K562 (cell line): Measurements from ENCODE around the gene MARK4. TPM values are rescaled to one million over a fixed set of nuclear protein-coding genes. Genes with fewer than 3 reads are reported as not detected.

Source experiments
- ATAC-seq: fragments of 200-7000 bp; cut with Tn5 transposase; 3 replicates; pipeline ENCODE4 v1.9.1; 2020; ENCODE audit warnings: moderate library complexity
- BruUV-seq: library from RNA; stranded (reverse); fragments of 400-500 nt; replicated peaks from 2 replicates; lab custom pipeline; 2021; lab: Mats Ljungman, UMichigan
- CTCF ChIA-PET: fragments of 300-600 bp; formaldehyde crosslinking; extraction: SDS; loops from one replicate; lab custom pipeline; 2021; ENCODE audit warnings: low intra/inter-chr PET ratio; lab: Yijun Ruan, JAX
- POLR2A ChIA-PET: fragments of 300-600, 350-650 bp; sonication (Branson Sonifier 250); formaldehyde crosslinking; extraction: SDS; loops from one replicate; lab custom pipeline; 2021; ENCODE audit warnings: antibody characterized with exemption, inconsistent platforms; lab: Yijun Ruan, JAX
- DNase-seq, 4 experiments: peaks; one replicate each; pipeline versions ENCODE4 v3.0.0 to v3.0.0-alpha.2; 2011 to 2018; ENCODE audit warnings: low spot score in 3 of 4, mixed read lengths in 3 of 4; ENCODE audit errors: extremely low read depth in 1 of 4
- FAIRE-seq: peaks from 2 replicates; lab custom pipeline; 2011; peaks lifted over from hg19 to GRCh38; lab: Jason Lieb, UNC
- H2AFZ ChIP-seq: 2 replicates; pipeline ENCODE4 v1.6.0; 2011; ENCODE audit warnings: low read depth, low read length, control low read depth, inconsistent platforms
- H3K27ac ChIP-seq: fragments of 200-600 bp; 3 replicates; pipeline ENCODE4 v1.8.0; 2011; ENCODE audit warnings: low read depth, mild to moderate bottlenecking, control low read depth, inconsistent platforms, low read length, moderate library complexity, mixed read lengths; ENCODE audit errors: extremely low read depth
- H3K27me3 ChIP-seq, 2 experiments: fragments of 300-600 bp in 1 of 2; 2 replicates in 1 of 2; 3 replicates in 1 of 2; pipeline versions ENCODE4 v1.6.0 to v1.8.0; 2011; ENCODE audit warnings: inconsistent platforms in 2 of 2, low read length in 2 of 2, mild to moderate bottlenecking in 1 of 2, mixed read lengths in 1 of 2, moderate library complexity in 1 of 2; ENCODE audit not compliant: control insufficient read depth in 2 of 2, insufficient read depth in 2 of 2
- H3K36me3 ChIP-seq: fragments of 300-600 bp; 3 replicates; pipeline ENCODE4 v1.8.0; 2011; ENCODE audit warnings: mild to moderate bottlenecking, low read length, inconsistent platforms; ENCODE audit not compliant: control insufficient read depth, insufficient read depth
- H3K4me1 ChIP-seq, 2 experiments: fragments of 200-600 bp in 1 of 2; replicated peaks in 1 of 2; 2 replicates in 1 of 2; 3 replicates in 1 of 2; pipeline versions ENCODE4 v1.5.1 to v1.8.0; 2011; ENCODE audit warnings: inconsistent platforms in 2 of 2, low read length in 2 of 2, mild to moderate bottlenecking in 1 of 2, mixed read lengths in 1 of 2, moderate library complexity in 1 of 2; ENCODE audit not compliant: control insufficient read depth in 2 of 2, insufficient read depth in 2 of 2
- H3K4me2 ChIP-seq: 2 replicates; pipeline ENCODE4 v1.6.1; 2011; ENCODE audit warnings: low read length, control low read depth, inconsistent platforms, mixed read lengths; ENCODE audit not compliant: insufficient read depth
- H3K4me3 ChIP-seq: fragments of 200-600 bp; sonication (generic), shearing (Covaris generic); 2 replicates; pipeline ENCODE4 v1.5.1; 2016; ENCODE audit warnings: control low read depth, inconsistent platforms
- H3K79me2 ChIP-seq: fragments of 200-600 bp; 3 replicates; pipeline ENCODE4 v1.8.0; 2011; ENCODE audit warnings: low read length, inconsistent platforms; ENCODE audit not compliant: control insufficient read depth, insufficient read depth
- H3K9ac ChIP-seq, 2 experiments: 2 replicates each; pipeline versions ENCODE4 v1.6.0 to v1.6.1; 2011; ENCODE audit warnings: low read depth in 2 of 2, low read length in 2 of 2, control low read depth in 1 of 2, inconsistent platforms in 1 of 2, mild to moderate bottlenecking in 1 of 2, mixed read lengths in 1 of 2; ENCODE audit not compliant: insufficient read depth in 1 of 2
- H3K9me1 ChIP-seq: one replicate; pipeline ENCODE4 v1.6.0; 2011; ENCODE audit warnings: inconsistent platforms, mild to moderate bottlenecking, low read length, moderate library complexity; ENCODE audit not compliant: control insufficient read depth, insufficient read depth
- H3K9me3 ChIP-seq: replicated peaks from 2 replicates; pipeline ENCODE4 v1.5.1; 2011; ENCODE audit warnings: low read depth, low read length, inconsistent platforms; ENCODE audit not compliant: control insufficient read depth, insufficient read depth
- H4K20me1 ChIP-seq: replicated peaks from 2 replicates; pipeline ENCODE4 v1.6.1; 2011; ENCODE audit warnings: low read length, inconsistent platforms, mixed read lengths; ENCODE audit not compliant: control insufficient read depth, insufficient read depth
- BCOR ChIP-seq: fragments of 450-650 bp; IDR thresholded peaks from 2 replicates; pipeline ENCODE4 v1.6.1; 2016
- BDP1 ChIP-seq: IDR thresholded peaks from 3 replicates; pipeline ENCODE4 v1.6.1; 2011; ENCODE audit not compliant: insufficient read length, insufficient read depth
- BMI1 ChIP-seq: fragments of 150-350 bp; IDR thresholded peaks from 2 replicates; pipeline ENCODE4 v1.6.1; 2014; ENCODE audit warnings: low read length
- HMGN3 ChIP-seq: IDR thresholded peaks from 2 replicates; pipeline ENCODE4 v1.6.1; 2011; ENCODE audit warnings: borderline replicate concordance, low read depth, mild to moderate bottlenecking, mixed read lengths, low read length; ENCODE audit not compliant: insufficient read length; ENCODE audit errors: extremely low read depth
- HNRNPUL1 ChIP-seq: fragments of 200-400 bp; formaldehyde crosslinking; IDR thresholded peaks from 2 replicates; pipeline ENCODE4 v1.6.1; 2017; ENCODE audit warnings: low read length
- KDM1A ChIP-seq, 2 experiments: fragments of 450-650 bp; IDR thresholded peaks; 2 replicates each; pipeline ENCODE4 v1.6.1; 2016; ENCODE audit warnings: mild to moderate bottlenecking in 2 of 2
- KLF13 ChIP-seq: fragments of 450-650 bp; IDR thresholded peaks from 2 replicates; pipeline ENCODE4 v1.6.1; 2016; ENCODE audit warnings: missing genetic modification characterization, low read depth, mild to moderate bottlenecking, missing compliant biosample characterization, moderate library complexity, borderline replicate concordance
- PHB ChIP-seq: fragments of 250-450 bp; sonication (Bioruptor Pico); IDR thresholded peaks from 2 replicates; pipeline ENCODE4 v1.5.0; 2021
- PHTF2 ChIP-seq: fragments of 250-450 bp; sonication (Bioruptor Pico); IDR thresholded peaks from 2 replicates; pipeline ENCODE4 v1.5.0; 2021; ENCODE audit warnings: mild to moderate bottlenecking
- PURB ChIP-seq: sonication (generic); formaldehyde crosslinking; IDR thresholded peaks from 2 replicates; pipeline ENCODE4 v1.9.0; 2021; ENCODE audit warnings: low read depth, mild to moderate bottlenecking, missing genetic modification reagents
- RBM25 ChIP-seq: fragments of 200-400 bp; formaldehyde crosslinking; IDR thresholded peaks from 2 replicates; pipeline ENCODE4 v1.6.1; 2018; ENCODE audit warnings: low read length, low read depth, moderate library complexity; ENCODE audit not compliant: severe bottlenecking
- RFX5 ChIP-seq: IDR thresholded peaks from 2 replicates; pipeline ENCODE4 v1.6.1; 2011; ENCODE audit warnings: low read depth, mild to moderate bottlenecking, improper control_type of control experiment, low read length
- SRF ChIP-seq, 2 experiments: fragments of 250-450, 450-650 bp in 1 of 2; sonication (Bioruptor Pico) in 1 of 2; sonication (generic) in 1 of 2; formaldehyde crosslinking; IDR thresholded peaks; 2 replicates each; pipeline versions ENCODE4 v1.5.0 to v1.5.1; 2020 to 2022; ENCODE audit warnings: mild to moderate bottlenecking in 1 of 2, missing genetic modification reagents in 1 of 2
- STAG1 ChIP-seq: sonication (generic); formaldehyde crosslinking; IDR thresholded peaks from 2 replicates; pipeline ENCODE4 v1.5.0; 2020; ENCODE audit warnings: missing genetic modification reagents, borderline replicate concordance
- TAL1 ChIP-seq: fragments of 450-650 bp; IDR thresholded peaks from 2 replicates; pipeline ENCODE4 v1.6.1; 2016; ENCODE audit warnings: mild to moderate bottlenecking
- TBP ChIP-seq: optimal IDR thresholded peaks from 2 replicates; pipeline ENCODE3; 2011; ENCODE audit warnings: low read depth, low read length, improper control_type of control experiment
- TCF7 ChIP-seq: sonication (generic); IDR thresholded peaks from 2 replicates; pipeline ENCODE4 v1.6.1; 2016; ENCODE audit warnings: antibody characterized with exemption, borderline replicate concordance
- U2AF2 ChIP-seq: fragments of 200-400 bp; formaldehyde crosslinking; optimal IDR thresholded peaks from 2 replicates; pipeline ENCODE3; 2017; ENCODE audit warnings: low read depth, mild to moderate bottlenecking, low read length
- ZFPM2 ChIP-seq: fragments of 250-450 bp; sonication (Bioruptor Pico); IDR thresholded peaks from 2 replicates; pipeline ENCODE4 v1.5.1; 2022; ENCODE audit warnings: mild to moderate bottlenecking
- ZNF232 ChIP-seq: sonication (generic); formaldehyde crosslinking; IDR thresholded peaks from 2 replicates; pipeline ENCODE4 v1.8.0; 2022; ENCODE audit warnings: mild to moderate bottlenecking, missing genetic modification reagents
- ZNF384 ChIP-seq: IDR thresholded peaks from 2 replicates; pipeline ENCODE4 v1.6.1; 2012; ENCODE audit warnings: low read depth, low read length, improper control_type of control experiment
- ZNF707 ChIP-seq: fragments of 250-450 bp; sonication (Bioruptor Pico); conservative IDR thresholded peaks from 2 replicates; pipeline ENCODE4 v1.8.0; 2022; ENCODE audit warnings: inconsistent platforms, mild to moderate bottlenecking, moderate library complexity
- WGBS: fragments of 100-300 bp; shearing (Covaris generic); methylation state at CpG from one replicate; pipeline ENCODE4 v1.1.6; 2016; ENCODE audit warnings: low coverage, mixed read lengths; ENCODE audit not compliant: insufficient coverage; ENCODE audit errors: missing lambda C conversion rate; 5-methylcytosine and 5-hydroxymethylcytosine counted together
- in situ Hi-C: fragments of 300-500 bp; cut with MboI; formaldehyde crosslinking; loops from 4 replicates; pipeline ENCODE4 v1.15.0; 2018; ENCODE audit warnings: inconsistent platforms, mixed read lengths
- intact Hi-C: fragments of 100-400 bp; cut with micrococcal nuclease; formaldehyde crosslinking; loops from 2 replicates; pipeline ENCODE4 v1.14.2; 2022
- polyA plus RNA-seq, 8 experiments: library from polyadenylated mRNA; depleted of rRNA in 4 of 8; stranded (reverse) in 5 of 8; unstranded in 3 of 8; fragments of >200 nt; fragmentation: Nextera tagmentation in 2 of 8; fragmentation: Illumina TruSeq in 1 of 8; extraction: Ambion mirVana in 2 of 8; extraction: Trizol in 1 of 8; gene quantifications; 2 replicates each; pipeline versions ENCODE4 v1.2.1 to v1.2.3, GENCODE V29; 2011 to 2014; ENCODE audit warnings: inconsistent platforms in 1 of 8, missing spikeins in 1 of 8
- total RNA-seq, 7 experiments: library from RNA; depleted of rRNA in 6 of 7; stranded (reverse); fragments of >200 nt in 6 of 7; fragmentation: Illumina TruSeq in 2 of 7; extraction: Trizol in 2 of 7; gene quantifications; 2 replicates each; pipeline versions ENCODE4 v1.2.1 to v1.2.3, GENCODE V29; 2011 to 2021; ENCODE audit warnings: low replicate concordance in 1 of 7
- TF ChIP-seq, protein P1 (sequence below): IDR thresholded peaks from 2 replicates; pipeline ENCODE4 v1.6.1; 2012; ENCODE audit warnings: low read depth, low read length, improper control_type of control experiment, borderline replicate concordance
- TF ChIP-seq, protein P2 (sequence below): sonication (generic); formaldehyde crosslinking; IDR thresholded peaks from 2 replicates; pipeline ENCODE4 v1.8.1; 2023; ENCODE audit warnings: mild to moderate bottlenecking, missing genetic modification reagents, moderate library complexity

Gene MARK4
- total and polyA plus RNA-seq, 9 of the 15 experiments (the other 6 are each of a cell fraction or from before 2014, with no cell fraction given): 0.52 to 29.4 (median 8.6) TPM

GRCh38 chr19:45298264-45298663 is 47.2 kb downstream of the MARK4 start:
- Histone ChIP-seq H3K9me1 (no peaks in the 10 kb centered on the region), H2AFZ (no peak overlapping the region), H3K9me3 (no peaks in the 10 kb centered on the region), H3K9ac (0 out of 4 replicates have a peak overlapping the region, but pooled peaks of 1 of the 2 experiments have one; percentile 7), H3K4me1 (peaks cover 9 to 20% of the 10 kb centered on the region in 2 experiments; a peak in 3 of 5 replicates), H3K4me3 (no peak overlapping the region), H3K27me3 (no peaks in the 10 kb centered on the region), H3K4me2 (no peak overlapping the region), H3K79me2 (no peaks in the 10 kb centered on the region), H3K27ac (no peak overlapping the region), H3K36me3 (no peaks in the 10 kb centered on the region; the same call in 2 of the 3 replicates), H4K20me1 (no peaks in the 10 kb centered on the region)
- DNase-seq (no peak), ATAC-seq (no peak), FAIRE-seq (no peak)
- CTCF ChIA-PET: no interaction called here
- in situ Hi-C loops: no loop called here
- intact Hi-C loops: no loop called here
- 76% methylated on average over 4 of the region's 5 CpGs for WGBS
- POLR2A ChIA-PET: interaction anchor here (1.9 kb wide), 1 partner anchor 10 kb away, joined by 6 read pairs; no protein-coding TSS in a partner anchor
- no TSS peak for BruUV-seq
- TF ChIP-seq PHB (CRISPR knock-in tag) (no peak), BMI1 (no peak), TBP (no peak), KLF13 (tag) (no peak), ZFPM2 (CRISPR knock-in tag) (no peak), BCOR (peak; percentile 64; the same call in 1 of the 2 replicates), ZNF707 (CRISPR knock-in tag) (no peak), KDM1A (IDR thresholded peaks at IDR 0.05) (peak; percentile 22 to 49; a peak in 1 of 4 replicates), ZNF232 (CRISPR knock-in tag) (no peak), STAG1 (CRISPR knock-in tag) (no peak), U2AF2 (no peak), HNRNPUL1 (no peak), RBM25 (peak; percentile 79), ZNF384 (no peak), PURB (CRISPR knock-in tag) (no peak), HMGN3 (no peak), TAL1 (no peak), PHTF2 (CRISPR knock-in tag) (no peak), TCF7 (no peak), SRF (CRISPR knock-in tag; IDR thresholded peaks at IDR 0.05) (no peak), BDP1 (no peak), RFX5 (no peak)
- TF ChIP-seq, protein P1, sequence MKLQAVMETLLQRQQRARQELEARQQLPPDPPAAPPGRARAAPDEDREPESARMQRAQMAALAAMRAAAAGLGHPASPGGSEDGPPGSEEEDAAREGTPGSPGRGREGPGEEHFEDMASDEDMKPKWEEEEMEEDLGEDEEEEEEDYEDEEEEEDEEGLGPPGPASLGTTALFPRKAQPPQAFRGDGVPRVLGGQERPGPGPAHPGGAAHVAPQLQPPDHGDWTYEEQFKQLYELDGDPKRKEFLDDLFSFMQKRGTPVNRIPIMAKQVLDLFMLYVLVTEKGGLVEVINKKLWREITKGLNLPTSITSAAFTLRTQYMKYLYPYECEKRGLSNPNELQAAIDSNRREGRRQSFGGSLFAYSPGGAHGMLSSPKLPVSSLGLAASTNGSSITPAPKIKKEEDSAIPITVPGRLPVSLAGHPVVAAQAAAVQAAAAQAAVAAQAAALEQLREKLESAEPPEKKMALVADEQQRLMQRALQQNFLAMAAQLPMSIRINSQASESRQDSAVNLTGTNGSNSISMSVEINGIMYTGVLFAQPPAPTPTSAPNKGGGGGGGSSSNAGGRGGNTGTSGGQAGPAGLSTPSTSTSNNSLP: no peak
- TF ChIP-seq, protein P2, sequence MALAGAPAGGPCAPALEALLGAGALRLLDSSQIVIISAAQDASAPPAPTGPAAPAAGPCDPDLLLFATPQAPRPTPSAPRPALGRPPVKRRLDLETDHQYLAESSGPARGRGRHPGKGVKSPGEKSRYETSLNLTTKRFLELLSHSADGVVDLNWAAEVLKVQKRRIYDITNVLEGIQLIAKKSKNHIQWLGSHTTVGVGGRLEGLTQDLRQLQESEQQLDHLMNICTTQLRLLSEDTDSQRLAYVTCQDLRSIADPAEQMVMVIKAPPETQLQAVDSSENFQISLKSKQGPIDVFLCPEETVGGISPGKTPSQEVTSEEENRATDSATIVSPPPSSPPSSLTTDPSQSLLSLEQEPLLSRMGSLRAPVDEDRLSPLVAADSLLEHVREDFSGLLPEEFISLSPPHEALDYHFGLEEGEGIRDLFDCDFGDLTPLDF (CRISPR knock-in tag): no peak
